GM12801 (cell line): ENCODE measurements around the gene NPNT.

ENCODE experiments used
- CTCF ChIP-seq: IDR thresholded peaks from one replicate; pipeline ENCODE4 v1.5.1; 2011; ENCODE audit warnings: control low read depth; ENCODE audit not compliant: insufficient read length; ENCODE audit errors: extremely low read depth

NPNT gene

GRCh38 chr4:105946771-105947170, 51.5 kb downstream of the NPNT start:
- TF ChIP-seq CTCF = no peak

- TF ChIP-seq CTCF = no peak
Observed at GRCh38 chr4:105950701-105951100, 55.4 kb downstream of the NPNT start.

GRCh38 chr4:105951198-105951597, 55.9 kb downstream of the NPNT start:
- TF ChIP-seq CTCF = no peak

- no peak for TF ChIP-seq CTCF
Observed at GRCh38 chr4:105952591-105952990, 57.3 kb downstream of the NPNT start.

GRCh38 chr4:105956569-105956968, 61.3 kb downstream of the NPNT start:
- TF ChIP-seq CTCF = no peak

- TF ChIP-seq CTCF = no peak
Observed at GRCh38 chr4:105957680-105958079, 62.4 kb downstream of the NPNT start.

GRCh38 chr4:105963461-105964400, 68.5 kb downstream of the NPNT start:
- no peak for TF ChIP-seq CTCF
